OCI-LY7 (cell line): ENCODE results near the gene SEMA5A. TPM values are rescaled to one million over a fixed set of nuclear protein-coding genes. Genes with fewer than 3 reads are reported as not detected.
"Not testable (repeated sequence)": the region's sequence is repeated elsewhere in the genome, so short reads cannot be mapped to it uniquely, and the experiment has no call there.

Source experiments
- BruUV-seq: library from RNA; stranded (reverse); fragments of 400-500 nt; replicated peaks from 2 replicates; lab custom pipeline; 2021; lab: Mats Ljungman, UMichigan
- CTCF ChIA-PET: fragments of 300-600 bp; sonication (Branson Sonifier 250); formaldehyde crosslinking; loops from one replicate; lab custom pipeline; 2022; ENCODE audit warnings: antibody characterized with exemption; ENCODE audit not compliant: unreplicated experiment; lab: Charles Lee
- POLR2A ChIA-PET: fragments of 300-600 bp; sonication (Branson Sonifier 250); formaldehyde crosslinking; loops from one replicate; lab custom pipeline; 2022; ENCODE audit warnings: antibody characterized with exemption; lab: Charles Lee
- DNase-seq: peaks from one replicate; pipeline ENCODE4 v3.0.0-alpha.2; 2015; ENCODE audit warnings: low spot score
- H2AFZ ChIP-seq: fragments of 200-600 bp; sonication (generic), shearing (Covaris generic); 2 replicates; pipeline ENCODE4 v1.6.1; 2014; ENCODE audit warnings: mild to moderate bottlenecking, antibody characterized with exemption, low read length, moderate library complexity
- H3K27ac ChIP-seq: fragments of 200-600 bp; sonication (generic); 2 replicates; pipeline ENCODE4 v1.5.1; 2014; ENCODE audit warnings: mixed run types, low read depth, mild to moderate bottlenecking, moderate library complexity, low read length, inconsistent platforms; ENCODE audit not compliant: poor library complexity, severe bottlenecking
- H3K36me3 ChIP-seq: fragments of 200-600 bp; sonication (generic); 2 replicates; pipeline ENCODE4 v1.6.1; 2014; ENCODE audit warnings: mild to moderate bottlenecking, antibody characterized with exemption, low read length, moderate library complexity, mixed read lengths; ENCODE audit not compliant: insufficient read depth
- H3K4me1 ChIP-seq: fragments of 200-600 bp; sonication (generic); 2 replicates; pipeline ENCODE4 v1.5.1; 2014; ENCODE audit warnings: mild to moderate bottlenecking, low read length; ENCODE audit not compliant: insufficient read depth, poor library complexity, severe bottlenecking
- H3K4me2 ChIP-seq: fragments of 200-600 bp; sonication (generic); 2 replicates; pipeline ENCODE4 v1.6.1; 2014; ENCODE audit warnings: mild to moderate bottlenecking, low read length
- H3K4me3 ChIP-seq: fragments of 200-600 bp; sonication (generic); 2 replicates; pipeline ENCODE4 v1.5.1; 2014; ENCODE audit warnings: mild to moderate bottlenecking, low read depth, low read length; ENCODE audit not compliant: poor library complexity, severe bottlenecking
- H3K79me2 ChIP-seq: fragments of 200-600 bp; sonication (generic); 2 replicates; pipeline ENCODE4 v1.6.1; 2016; ENCODE audit warnings: low read depth, mild to moderate bottlenecking, low read length, moderate library complexity, mixed read lengths; ENCODE audit not compliant: insufficient read depth
- H3K9me2 ChIP-seq: fragments of 200-600 bp; sonication (generic); 2 replicates; pipeline ENCODE4 v1.6.1; 2016; ENCODE audit warnings: mild to moderate bottlenecking, low read length, mixed read lengths; ENCODE audit not compliant: insufficient read depth
- H3K9me3 ChIP-seq: fragments of 200-600 bp; sonication (generic); 2 replicates; pipeline ENCODE4 v1.6.1; 2014; ENCODE audit warnings: mild to moderate bottlenecking, mixed run types, low read length, mixed read lengths
- H4K20me1 ChIP-seq: fragments of 200-600 bp; sonication (generic); 2 replicates; pipeline ENCODE4 v1.6.1; 2014; ENCODE audit warnings: mild to moderate bottlenecking, antibody characterized with exemption, low read length, moderate library complexity, mixed read lengths; ENCODE audit not compliant: insufficient read depth
- EZH2phosphoT487 ChIP-seq: fragments of 200-600 bp; sonication (generic); IDR thresholded peaks from 2 replicates; pipeline ENCODE4 v1.6.1; 2018; ENCODE audit warnings: low read depth, borderline replicate concordance, mild to moderate bottlenecking, mixed run types, antibody characterized with exemption, low read length, moderate library complexity, mixed read lengths
- intact Hi-C: fragments of 100-400 bp; cut with micrococcal nuclease; formaldehyde crosslinking; loops from one replicate; pipeline ENCODE4 v1.10.0; 2022; ENCODE audit not compliant: unreplicated experiment
- total RNA-seq, 2 experiments: library from RNA; depleted of rRNA in 1 of 2; stranded (reverse); fragments of >200 nt in 1 of 2; shearing (Covaris generic) in 1 of 2; gene quantifications; 2 replicates each; pipeline ENCODE4 v1.2.3, GENCODE V29; 2014 to 2022
- TF ChIP-seq, protein P1 (sequence below): fragments of 200-600 bp; sonication (generic); conservative IDR thresholded peaks from 2 replicates; pipeline ENCODE4 v1.5.1; 2014; ENCODE audit warnings: mild to moderate bottlenecking, antibody characterized with exemption, low read length, moderate library complexity, mixed read lengths

SEMA5A gene
- total RNA-seq, 2 experiments from 2014 or later = not detected

DNA sequence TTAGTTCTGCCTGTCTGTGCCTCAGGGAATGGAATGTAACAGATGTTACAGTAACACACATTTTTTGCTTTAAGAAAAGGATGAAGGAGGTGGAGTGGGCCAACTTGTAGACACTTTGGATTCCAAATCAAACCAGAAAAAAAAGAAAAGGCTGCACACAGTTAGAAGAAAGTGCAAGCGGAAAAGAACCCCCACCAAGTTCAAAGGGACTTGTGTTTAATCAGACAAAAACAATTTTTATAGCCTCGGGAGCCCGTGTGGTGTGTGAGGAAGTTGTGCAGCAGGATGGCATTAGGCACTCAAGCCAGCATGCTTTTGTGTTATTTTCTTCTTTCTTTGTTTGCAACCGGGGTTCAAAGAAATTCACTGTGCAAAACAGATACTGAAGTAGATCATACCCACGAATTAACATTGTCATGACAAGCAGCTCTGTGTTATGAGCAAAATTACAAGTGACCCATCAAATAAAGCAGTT, 189.5 kb downstream of the SEMA5A start:
- DNase-seq = no peak
- Histone ChIP-seq H3K4me2 (no peak overlapping the region), H3K4me3 (no peak overlapping the region), H3K36me3 (no peaks in the 10 kb centered on the region), H2AFZ (no peak overlapping the region), H3K9me2 (no peaks in the 10 kb centered on the region), H3K4me1 (no peaks in the 10 kb centered on the region), H3K27ac (no peak overlapping the region), H3K9me3 (no peaks in the 10 kb centered on the region), H4K20me1 (no peaks in the 10 kb centered on the region), H3K79me2 (no peaks in the 10 kb centered on the region)
- CTCF ChIA-PET = no interaction called here
- BruUV-seq = no TSS peak
- POLR2A ChIA-PET = no interaction called here
- no peak for TF ChIP-seq EZH2phosphoT487
- TF ChIP-seq, protein P1, sequence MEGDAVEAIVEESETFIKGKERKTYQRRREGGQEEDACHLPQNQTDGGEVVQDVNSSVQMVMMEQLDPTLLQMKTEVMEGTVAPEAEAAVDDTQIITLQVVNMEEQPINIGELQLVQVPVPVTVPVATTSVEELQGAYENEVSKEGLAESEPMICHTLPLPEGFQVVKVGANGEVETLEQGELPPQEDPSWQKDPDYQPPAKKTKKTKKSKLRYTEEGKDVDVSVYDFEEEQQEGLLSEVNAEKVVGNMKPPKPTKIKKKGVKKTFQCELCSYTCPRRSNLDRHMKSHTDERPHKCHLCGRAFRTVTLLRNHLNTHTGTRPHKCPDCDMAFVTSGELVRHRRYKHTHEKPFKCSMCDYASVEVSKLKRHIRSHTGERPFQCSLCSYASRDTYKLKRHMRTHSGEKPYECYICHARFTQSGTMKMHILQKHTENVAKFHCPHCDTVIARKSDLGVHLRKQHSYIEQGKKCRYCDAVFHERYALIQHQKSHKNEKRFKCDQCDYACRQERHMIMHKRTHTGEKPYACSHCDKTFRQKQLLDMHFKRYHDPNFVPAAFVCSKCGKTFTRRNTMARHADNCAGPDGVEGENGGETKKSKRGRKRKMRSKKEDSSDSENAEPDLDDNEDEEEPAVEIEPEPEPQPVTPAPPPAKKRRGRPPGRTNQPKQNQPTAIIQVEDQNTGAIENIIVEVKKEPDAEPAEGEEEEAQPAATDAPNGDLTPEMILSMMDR = no peak
- intact Hi-C loops = no loop called here

- Histone ChIP-seq H3K79me2 (no peaks in the 10 kb centered on the region), H3K4me3 (no peak overlapping the region), H2AFZ (no peak overlapping the region), H3K27ac (no peak overlapping the region), H3K4me2 (no peak overlapping the region), H3K4me1 (no peaks in the 10 kb centered on the region), H3K36me3 (no peaks in the 10 kb centered on the region), H3K9me2 (no peaks in the 10 kb centered on the region), H4K20me1 (no peaks in the 10 kb centered on the region), H3K9me3 (no peaks in the 10 kb centered on the region)
- TF ChIP-seq EZH2phosphoT487 = no peak
- TF ChIP-seq, protein P1 = no peak
- intact Hi-C loops = no loop called here
- DNase-seq = no peak
- ChIA-PET CTCF (no interaction called here), POLR2A (no interaction called here)
- BruUV-seq = no TSS peak
These were observed 191.4 kb downstream of the SEMA5A start for GRCh38 chr5:9354336-9355081.

GRCh38 chr5:9353048-9353447, 192.8 kb downstream of the SEMA5A start:
- H4K20me1 ChIP-seq, POLR2A ChIA-PET, H2AFZ ChIP-seq, H3K9me3 ChIP-seq, BruUV-seq, H3K27ac ChIP-seq, H3K79me2 ChIP-seq, H3K36me3 ChIP-seq, CTCF ChIA-PET, intact Hi-C loops, H3K4me2 ChIP-seq, H3K9me2 ChIP-seq, H3K4me3 ChIP-seq, DNase-seq, H3K4me1 ChIP-seq: not testable (repeated sequence)
